HG03439 (cell line): Measurements from ENCODE around the gene PLEKHO2.

ENCODE experiments used
- ATAC-seq: cut with Tn5 transposase; IDR thresholded peaks from one replicate; pipeline ENCODE4 v1.9.1; 2021; ENCODE audit warnings: mild to moderate bottlenecking, moderate library complexity; ENCODE audit not compliant: unreplicated experiment

PLEKHO2 gene

DNA sequence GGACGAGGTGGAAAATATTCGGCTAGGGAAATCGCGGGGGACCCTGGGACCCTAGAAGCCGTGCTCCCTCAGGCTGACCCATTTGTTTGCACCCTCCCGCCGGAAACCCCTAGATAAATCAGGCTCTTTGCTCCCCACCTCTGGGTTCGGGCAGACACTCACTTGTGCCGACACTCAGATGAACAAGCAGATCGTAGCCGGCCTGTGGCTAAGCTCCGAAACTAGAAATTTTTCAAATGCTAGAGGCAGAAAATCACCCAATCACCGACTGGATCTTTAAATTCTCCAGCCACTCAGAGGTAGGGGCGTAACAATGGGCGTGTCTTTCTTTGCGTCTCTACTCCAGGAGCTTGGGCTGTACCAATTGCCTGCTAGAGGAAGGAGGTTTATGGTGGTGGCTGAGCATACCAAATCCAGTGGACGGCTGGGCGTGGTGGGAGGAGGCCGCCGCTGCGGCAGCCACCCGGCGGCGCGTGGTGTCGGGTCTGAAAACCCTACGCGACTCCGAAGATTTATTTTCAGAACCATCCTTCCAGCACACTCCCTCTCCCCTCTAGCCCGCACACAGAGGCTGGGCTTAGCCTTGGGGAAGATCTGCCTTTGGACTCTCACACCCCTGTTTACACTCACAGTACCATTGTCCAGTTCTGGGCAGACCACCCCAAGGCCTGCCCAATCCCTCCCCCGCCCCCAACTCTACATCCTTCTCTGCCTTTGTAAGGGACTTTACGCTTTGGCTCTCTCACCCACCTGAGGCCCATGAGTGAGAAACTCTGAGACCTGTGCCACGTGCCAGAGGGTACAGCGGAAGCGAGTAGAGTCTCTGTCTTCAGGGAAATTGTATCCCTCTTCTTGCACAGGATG is 16.1 kb upstream of the PLEKHO2 start, which contains the start of gene PIF1:
TSS of gene PIF1 (minus strand) at position 217 of the 864 bp plus-strand sequence. CDS start 1,312 bp downstream, outside the sequence.
- ATAC-seq, result peak; percentile 82

DNA sequence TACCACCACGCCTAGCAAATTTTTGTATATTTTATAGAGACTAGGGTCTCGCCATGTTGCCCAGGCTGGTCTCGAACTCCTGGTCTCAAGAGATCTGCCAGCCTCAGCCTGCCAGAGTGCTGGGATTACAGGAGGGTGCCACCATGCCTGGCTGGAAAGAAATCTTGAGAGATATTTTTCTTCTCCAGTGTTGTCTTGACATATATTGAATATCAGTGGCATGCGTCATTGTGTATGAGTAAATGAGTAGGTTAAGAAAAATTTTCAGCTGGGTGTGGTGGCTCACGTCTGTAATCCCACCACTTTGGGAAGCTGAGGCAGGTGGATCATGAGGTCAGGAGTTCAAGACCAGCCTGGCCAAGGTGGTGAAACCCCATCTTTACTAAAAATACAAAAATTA is 12.7 kb upstream of the PLEKHO2 start:
- no peak for ATAC-seq

DNA sequence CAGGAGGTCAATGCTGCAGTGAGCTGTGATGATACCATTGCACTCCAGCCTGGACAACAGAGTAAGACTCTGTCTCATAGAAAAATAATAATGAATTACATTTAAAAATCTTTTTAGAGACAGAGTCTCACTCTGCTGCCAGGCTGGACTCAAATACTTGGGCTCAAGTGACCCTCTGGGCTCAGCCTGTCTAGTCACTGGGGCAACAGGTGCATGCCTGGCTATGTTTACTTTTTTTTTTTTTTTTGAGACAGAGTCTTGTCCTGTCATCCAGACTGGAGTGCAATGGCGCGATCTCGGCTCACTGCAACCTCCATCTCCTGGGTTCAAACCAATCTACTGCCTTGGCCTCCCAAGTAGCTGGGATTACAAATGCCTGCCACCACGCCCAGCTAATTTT is 8.0 kb upstream of the PLEKHO2 start:
- no peak for ATAC-seq

DNA sequence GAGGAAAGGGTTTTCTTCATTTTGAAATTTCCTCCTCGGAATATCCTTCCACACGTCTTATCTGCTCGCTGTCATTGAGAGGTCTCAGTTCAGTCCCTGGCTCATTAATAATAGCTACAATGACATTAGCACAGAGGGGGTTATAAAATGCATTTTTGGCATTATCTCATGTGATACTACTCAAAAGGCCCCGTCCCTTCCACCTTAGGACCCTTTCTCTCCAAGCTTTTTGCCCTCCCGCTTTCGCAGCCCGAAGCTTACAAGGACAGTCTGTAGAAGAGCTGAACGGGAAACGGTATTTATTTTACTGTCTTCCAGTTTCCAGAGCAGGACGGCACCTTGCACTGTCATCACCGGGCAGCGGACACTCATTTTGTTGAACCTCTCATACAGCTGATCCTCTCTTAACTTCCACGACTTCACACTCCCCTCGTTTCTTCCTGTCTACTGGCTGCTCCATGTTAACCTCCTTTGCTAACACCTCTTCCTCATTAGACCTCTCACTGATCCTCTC is 5.6 kb upstream of the PLEKHO2 start:
- no peak for ATAC-seq

DNA sequence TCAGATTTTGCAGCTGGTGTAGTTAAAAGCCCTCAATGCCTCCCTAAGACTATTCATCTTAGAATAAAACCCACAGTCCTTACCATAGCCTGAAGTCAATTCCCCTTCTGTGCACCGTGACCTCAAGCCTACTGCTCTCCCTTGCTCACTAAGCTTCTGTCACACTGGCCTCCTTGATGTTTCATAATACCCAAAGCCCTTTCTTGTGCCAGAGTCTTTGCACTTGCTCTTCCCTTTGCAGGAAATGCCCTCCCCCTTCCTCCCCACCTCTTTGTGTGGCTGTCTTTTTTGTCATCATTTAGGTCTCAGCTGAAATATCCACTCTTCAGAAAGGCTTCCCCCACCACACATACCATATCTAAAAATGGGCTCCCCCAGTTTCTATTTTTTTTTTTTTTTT is 4.2 kb upstream of the PLEKHO2 start:
- ATAC-seq, result no peak

DNA sequence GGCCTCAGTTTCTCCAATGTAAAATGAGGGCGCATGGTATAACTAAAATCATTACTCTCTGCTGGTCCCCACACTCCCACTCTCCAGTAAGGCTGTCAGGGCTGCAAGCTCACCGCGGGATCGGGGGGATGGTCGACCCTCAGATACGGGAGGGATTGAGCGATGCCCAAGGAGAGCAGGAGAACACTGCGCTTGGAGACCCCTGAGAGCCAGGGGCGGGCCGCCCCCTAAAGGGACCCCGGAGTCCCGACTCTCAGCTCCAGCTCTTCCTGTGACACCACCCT is 713 bp upstream of the PLEKHO2 start:
- no peak for ATAC-seq

DNA sequence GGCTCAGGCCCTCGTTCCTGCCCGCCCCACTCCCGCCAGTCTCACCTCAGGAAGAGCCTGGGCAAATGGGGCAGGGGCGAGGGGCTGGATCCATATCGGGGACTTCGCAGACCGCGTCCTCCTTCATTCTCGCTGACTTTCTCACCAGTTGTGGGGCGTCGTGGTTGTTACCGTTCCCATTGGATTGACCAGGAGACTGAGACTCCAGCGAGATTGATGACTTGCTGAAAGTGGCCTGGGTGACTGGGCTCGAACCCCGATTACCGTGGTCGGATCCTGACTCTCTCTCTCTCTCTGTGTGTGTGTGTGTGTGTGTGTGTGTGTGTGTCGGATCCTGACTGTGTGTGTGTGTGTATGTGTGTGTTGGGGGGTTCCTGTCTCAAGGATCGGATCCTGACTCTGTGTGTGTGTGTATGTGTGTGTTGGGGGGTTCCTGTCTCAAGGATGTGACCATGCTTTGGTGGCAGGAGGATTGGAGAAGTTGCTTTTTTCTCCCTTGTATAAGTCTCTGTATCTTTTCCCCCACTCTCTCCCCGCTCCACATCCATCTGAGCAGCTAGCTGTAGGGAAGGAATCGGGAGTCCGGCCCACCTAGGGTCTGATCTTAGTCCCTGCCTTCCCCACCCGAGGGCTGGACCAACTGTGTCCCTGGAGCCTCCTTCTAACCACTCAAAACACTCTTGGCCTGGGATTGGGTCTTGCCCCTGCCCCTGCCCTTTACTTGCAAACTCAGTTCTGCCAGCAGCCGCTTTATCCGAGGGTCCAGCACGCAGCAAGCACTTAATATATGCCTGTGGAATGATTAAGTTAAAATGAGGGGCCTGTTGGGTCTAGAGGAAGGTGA is 603 bp downstream of the PLEKHO2 start:
- ATAC-seq, result no peak

DNA sequence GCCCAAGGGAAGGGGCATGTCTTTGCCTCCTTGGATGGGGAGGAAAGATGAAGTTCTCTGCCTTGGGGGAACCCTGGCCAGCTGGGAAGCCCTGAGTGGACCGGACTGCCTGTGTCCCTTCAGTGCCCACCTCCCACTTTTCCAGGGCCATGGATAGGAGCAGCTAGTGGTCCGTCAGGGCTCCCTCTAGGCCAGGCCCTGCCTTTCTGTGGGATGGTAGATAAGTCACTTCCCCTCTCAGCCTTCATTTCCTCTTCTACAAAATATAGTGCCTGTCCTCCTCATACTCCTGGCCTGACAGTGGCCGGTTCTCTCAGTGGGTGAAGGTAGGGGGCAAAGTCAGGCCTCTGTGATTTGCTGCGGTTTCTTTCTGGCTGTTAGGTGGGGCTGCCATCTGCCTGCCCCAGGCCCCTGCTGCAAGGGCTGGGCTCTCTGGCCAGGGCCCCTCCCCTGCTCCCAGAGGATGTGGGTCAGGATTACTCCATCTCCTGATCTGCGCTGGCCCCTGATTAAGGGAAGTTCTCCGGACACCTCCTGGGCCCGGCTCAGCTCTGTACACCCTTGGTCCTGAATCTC is 1.4 kb downstream of the PLEKHO2 start:
- no peak for ATAC-seq

DNA sequence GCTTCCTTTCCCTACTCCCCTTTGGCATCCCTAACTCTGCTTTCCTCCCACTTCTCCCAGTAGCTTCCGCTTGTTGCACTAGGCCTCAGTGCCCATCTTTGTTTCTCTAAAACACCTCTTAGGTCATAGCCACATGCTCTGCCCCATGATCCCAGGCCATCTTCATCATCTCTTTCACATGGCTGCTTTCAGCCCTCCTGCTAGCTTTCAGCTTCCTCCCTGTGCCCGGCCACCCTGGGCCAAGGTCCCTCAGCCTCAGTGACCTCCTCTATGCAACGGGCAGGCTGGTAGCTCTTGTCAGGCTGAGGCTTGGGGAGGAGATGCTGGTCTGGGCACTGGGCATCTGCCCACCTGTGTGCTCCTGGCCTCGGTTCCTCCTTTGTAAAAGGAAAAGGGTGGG is 2.3 kb downstream of the PLEKHO2 start:
- no peak for ATAC-seq

DNA sequence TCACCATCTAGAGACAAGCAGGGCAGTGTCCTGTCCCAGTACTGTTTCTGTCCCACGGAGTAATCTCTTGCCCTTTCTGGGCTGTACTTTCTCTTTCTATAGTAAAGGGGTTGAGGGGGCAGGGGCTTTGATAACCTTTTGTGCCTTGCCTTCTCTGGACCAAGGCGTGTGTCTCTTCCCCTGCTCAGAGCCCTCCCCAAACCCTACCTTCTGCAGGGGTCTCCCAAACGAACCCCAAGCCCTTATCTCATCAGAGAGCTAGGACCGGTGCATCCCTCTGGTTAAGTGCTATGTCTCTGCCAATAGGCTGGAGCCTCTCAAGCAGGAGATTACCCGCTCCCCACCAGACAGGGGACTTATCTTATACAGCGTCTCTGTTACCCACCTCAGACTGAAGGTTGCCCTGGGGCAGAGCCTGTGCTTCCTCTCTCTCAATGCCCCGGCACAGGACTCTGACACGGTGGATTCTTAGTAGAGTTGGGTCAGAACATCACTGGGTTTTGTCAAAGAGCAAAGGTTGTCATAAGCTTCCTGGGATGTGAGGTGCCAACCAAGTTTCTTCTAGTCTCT is 2.9 kb downstream of the PLEKHO2 start:
- no peak for ATAC-seq

DNA sequence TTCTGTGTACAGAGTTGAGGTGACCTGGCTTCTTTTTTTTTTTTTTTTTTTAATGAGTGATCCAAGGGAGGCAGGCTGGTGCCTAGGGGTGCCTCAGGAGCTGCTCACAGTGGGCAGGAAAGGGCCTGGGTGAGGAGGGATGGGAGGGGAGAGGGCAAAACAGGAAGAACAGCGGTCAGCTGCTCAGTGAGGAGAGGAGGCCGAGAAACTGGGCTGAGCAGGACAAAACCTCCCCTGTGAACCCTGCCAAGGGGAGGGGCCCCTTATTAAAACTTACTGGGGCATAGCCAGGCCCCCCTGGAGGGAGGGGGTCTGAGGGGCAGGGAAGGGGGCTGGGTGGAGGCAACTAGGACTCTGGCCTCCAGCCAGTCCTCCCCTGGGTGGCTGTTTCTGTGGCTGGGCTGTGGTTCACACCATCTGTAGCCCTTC is 3.5 kb downstream of the PLEKHO2 start:
- ATAC-seq, result no peak

DNA sequence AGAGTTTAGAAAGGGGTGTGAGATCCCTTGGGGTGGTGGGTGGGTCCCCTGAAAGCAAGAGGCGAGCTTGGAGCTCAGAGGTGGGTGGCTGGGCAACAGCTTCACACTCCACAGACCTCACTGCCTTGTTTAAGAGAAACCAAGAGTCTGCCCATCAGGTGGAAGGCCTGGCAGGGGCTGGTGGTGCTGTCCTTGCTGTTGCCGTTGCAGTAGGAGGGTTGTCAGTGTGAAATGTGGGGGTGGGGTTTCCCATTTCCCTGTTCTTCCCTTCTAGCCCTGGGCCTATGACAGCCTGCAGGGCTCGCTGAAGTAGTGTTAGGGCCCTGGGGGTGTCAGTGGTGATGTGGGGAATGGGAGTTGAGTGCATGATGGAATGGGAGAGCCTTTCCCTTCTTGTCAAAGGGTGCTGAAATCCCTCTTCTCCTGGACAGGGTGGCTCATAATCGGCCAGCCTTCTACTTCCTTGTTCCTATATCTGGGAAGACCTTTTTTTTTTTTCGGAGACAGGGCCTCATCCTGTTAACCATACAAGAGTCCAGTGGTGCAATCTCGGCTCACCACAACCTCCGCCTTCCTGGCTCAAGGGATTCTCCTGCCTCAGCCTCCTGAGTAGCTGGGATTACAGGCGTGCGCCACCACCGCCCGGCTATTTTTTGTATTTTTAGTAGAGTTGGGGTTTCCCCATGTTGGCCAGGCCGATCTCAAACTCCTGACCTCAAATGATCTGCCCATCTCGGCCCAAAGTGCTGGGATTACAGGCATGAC is 4.3 kb downstream of the PLEKHO2 start:
- no peak for ATAC-seq

DNA sequence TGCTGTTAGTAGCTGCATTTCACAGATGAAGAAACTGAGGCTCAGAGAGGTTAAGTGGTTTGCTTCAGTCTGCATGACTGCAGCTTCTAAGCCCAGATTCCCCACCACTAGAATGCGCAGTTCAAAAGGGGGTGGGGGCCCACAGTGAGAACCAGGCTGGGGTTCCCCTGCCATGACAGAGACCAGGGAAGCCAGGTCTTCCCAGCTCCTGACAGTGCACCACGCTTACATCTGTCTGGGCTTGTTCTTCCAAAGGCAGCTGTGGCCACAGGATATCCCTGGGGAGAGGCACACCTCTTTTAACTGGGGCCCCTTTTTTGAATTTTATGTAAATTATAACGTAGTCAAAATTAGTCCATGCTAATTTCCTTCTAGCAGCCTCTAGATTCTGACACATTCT is 5.3 kb downstream of the PLEKHO2 start:
- ATAC-seq, result no peak

DNA sequence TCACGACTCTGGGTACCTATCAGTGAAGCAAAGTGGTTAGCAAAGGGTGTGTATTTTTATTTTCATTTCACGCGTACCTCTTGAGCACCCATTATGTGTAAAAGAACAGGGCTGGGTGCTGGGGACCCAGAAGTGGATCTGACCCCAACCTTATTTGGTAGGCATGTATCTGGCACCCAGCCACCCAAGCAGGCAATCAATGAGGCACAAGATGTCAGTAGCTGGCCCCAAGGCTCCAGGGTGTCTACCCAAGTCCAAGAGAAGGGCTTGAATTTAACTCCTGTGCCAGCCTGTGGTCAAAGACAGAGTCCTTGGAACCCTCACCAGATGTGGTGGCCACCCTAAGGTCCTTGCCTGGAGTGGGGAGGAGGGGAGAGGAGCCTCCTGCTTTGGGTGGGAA is 5.7 kb downstream of the PLEKHO2 start:
- ATAC-seq, result no peak

DNA sequence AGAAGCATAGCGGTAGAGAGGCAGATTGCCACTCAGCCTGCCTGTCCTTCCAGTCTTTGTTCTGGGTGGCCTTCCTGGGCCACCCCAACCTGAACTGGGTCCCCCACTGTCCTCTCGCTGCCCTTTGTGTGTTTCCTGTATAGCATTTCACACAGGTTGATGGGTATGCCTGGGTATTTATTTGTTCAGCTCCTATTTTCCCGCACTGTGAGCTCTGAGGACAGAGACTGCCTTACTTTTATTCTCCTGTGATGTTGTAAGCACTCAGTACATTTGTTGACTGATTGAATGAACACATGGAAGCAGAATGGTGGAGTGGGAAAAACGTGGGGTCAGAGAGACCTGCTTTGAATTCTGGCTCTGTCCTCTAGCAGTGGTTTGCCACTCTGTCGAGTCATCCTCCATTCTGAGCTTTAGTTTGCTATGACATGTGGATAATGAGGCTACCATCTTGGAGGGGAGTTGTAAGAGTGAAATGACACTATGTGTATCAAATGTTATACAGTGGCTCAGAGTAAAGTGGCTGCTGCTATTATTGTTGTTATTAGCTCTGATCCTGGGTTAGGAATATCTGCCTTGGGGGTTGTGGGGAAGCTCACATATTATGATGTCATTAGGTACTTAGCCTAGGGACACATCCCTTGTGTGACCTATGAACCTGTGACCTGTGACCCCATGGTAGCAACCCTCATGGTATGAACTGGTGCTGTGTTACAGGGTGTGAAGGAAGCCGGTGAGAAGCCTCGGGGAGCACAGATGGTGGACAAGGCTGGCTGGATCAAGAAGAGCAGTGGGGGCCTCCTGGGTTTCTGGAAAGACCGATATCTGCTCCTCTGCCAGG is 6.4 kb downstream of the PLEKHO2 start:
- ATAC-seq, result no peak

DNA sequence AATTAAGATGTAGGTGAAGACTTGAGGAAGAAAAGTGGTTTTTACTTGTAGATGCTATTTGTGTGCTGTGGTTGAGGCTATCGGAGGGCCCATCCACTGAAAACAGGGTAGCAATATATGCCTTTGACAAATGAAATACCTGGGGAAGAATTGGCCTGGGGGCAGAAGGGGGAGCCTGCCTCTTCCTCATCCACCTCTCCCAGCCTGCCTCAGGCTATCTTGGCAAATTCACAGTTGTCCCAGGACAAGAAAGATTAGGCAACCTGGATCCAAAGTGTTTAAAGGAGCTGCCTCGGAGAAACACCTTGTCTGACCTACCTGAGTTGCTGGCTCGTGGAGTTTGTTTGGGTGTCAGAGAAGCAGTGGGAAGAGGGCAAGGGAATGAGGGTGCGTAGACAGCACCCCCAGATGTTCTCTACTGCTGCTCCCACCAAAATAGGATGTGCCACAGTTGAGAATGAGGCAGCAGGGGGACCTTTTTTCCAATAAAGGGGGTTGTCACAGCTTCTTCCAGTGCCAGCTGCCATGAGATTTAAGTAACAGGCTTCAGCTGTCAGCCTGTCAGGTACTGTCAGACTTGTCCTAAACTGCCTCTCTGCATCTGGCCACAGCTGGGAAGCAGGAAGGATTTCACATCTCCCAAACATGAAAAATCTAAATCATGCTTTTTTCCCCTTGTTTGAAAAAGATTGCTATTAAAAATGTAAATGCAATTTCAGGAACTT is 9.2 kb downstream of the PLEKHO2 start:
- ATAC-seq, result no peak

DNA sequence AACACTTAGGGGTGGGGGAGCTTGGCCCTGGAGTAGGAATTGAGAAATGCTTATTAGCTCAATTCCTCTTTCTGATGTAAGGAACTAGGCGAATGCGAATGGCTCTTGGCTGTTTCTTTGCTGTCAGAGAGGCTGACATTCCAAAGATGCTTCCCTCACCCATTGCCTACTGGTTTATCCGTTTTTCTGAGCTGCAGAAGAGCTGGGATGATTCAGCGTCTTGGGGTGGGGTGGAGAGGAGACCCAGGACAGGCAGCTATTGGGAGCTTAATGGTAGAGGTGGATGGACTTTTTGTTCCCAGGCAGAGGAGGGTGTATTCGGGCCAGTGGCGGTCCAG is 9.8 kb downstream of the PLEKHO2 start:
- ATAC-seq, result no peak

DNA sequence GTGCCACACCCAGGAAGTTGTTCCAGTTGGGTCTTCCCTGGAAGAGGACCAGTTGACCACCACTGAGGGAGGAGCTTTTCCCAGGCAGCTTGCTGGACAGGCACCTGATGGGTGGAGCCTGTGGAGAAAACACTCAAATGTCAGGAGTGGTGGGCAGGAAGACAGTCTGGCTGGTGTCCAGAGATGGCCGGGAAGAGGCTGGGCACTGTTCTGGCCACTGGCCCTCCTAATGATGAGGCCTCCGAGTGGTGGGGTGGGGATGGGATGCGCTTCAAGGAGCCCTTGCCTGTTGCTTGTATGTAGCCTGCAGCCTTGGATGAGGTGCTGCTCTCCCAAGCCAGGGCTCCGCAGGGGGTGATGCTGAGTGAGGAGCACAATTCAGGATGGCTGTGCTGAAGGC is 12.3 kb downstream of the PLEKHO2 start:
- no peak for ATAC-seq

DNA sequence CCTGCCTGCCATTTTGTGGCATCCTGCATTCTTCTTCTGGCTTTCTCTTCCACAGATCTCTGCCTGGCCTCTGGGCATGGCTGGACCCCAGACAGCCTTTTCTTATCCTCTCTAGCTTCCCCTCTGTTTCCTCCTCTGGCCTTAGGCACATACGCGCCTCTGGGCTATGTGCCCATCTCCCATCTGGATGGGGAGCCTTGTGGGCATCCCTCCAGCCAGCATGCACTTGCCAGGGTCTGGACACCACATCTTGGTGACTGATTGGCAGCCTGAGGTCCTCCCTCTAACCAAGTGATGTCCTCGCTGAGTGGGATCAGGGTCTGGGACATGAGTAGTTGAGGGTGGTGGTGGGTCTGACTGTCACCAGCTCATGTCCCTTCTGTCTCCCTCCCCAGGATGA is 12.8 kb downstream of the PLEKHO2 start:
- ATAC-seq, result no peak
